ENCODE results near the gene RHBDL2. TPM values are rescaled to one million over a fixed set of nuclear protein-coding genes. Genes with fewer than 3 reads are reported as not detected.
"Not testable (repeated sequence)": the region's sequence is repeated elsewhere in the genome, so short reads cannot be mapped to it uniquely, and the experiment has no call there.

Gene RHBDL2
- total and polyA plus RNA-seq, 2 experiments from 2014 or later = 0.22 to 1.4 TPM

DNA sequence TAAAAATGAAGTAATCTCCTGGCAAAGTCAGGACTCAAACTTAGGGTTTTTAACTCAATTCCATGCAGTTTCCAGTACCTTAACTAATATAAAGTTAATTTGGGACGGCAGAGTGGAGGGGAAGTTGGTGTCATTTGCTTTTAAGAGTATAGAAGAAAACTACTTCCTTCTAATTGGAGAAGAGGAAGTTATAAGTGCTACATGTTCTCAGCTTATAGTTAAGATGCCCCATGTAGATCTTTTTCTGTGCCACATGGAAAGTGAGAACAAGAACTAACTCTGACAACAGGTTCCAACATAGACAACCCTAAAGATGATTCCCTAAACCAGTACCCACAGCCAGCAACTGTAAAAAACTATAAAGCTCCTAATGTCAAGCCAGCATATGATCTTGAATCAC lies 93.6 kb downstream of the RHBDL2 start:
- Histone ChIP-seq H2AFZ (no peak overlapping the region), H3K79me2 (ENCODE audit: insufficient read depth) (peaks cover 33% of the 10 kb centered on the region), H3K27ac (no peak overlapping the region), H3K4me3 (no peak overlapping the region), H3F3A (ENCODE audit: insufficient read depth) (peaks cover 9% of the 10 kb centered on the region; the same call in 1 of the 2 replicates), H3K36me3 (ENCODE audit: low read depth) (peaks cover 43% of the 10 kb centered on the region), H3K4me2 (ENCODE audit: unreplicated experiment) (no peak overlapping the region), H3K27me3 (replicated peaks; ENCODE audit: insufficient read depth) (no peaks in the 10 kb centered on the region), H4K20me1 (ENCODE audit: insufficient read depth) (no peaks in the 10 kb centered on the region), H3K9me2 (ENCODE audit: insufficient read depth) (no peaks in the 10 kb centered on the region), H3K9me3 (ENCODE audit: low read depth) (no peaks in the 10 kb centered on the region), H3K9ac (no peak overlapping the region), H3K4me1 (ENCODE audit: insufficient read depth) (no peaks in the 10 kb centered on the region)
- no peak for DNase-seq
- in situ Hi-C loops (cut with MboI) = no loop called here
- 94 to 100% methylated on average over 1 of the region's 1 CpG for WGBS, 2 experiments (ENCODE audit: low coverage in 1 of 2, low lambda C conversion rate in 2 of 2, missing lambda C conversion rate in 2 of 2)
- no peak for TF ChIP-seq EZH2phosphoT487 (IDR thresholded peaks at IDR 0.05; ENCODE audit: insufficient read depth, low read depth)
- no peak for TF ChIP-seq EZH2 (IDR thresholded peaks at IDR 0.05; ENCODE audit: insufficient read depth, poor library complexity, severe bottlenecking)

DNA sequence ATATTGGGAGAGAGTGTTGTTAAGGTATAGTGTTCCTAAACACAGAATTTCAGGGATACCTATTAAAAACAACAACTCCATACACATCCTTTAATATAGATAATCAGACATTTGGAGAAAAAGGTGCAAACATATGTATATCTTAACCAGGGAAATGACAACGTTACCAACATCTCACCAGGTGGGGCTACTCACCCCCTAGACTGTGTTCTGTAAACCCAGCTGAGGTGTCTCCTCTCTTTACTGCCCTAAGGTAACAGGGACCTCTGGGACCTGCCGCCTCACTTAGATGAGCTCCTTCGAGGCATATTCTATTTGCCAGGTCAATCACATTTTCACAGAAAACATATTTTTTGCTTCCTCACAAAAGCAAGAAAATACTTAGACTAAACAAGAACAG lies 95.4 kb downstream of the RHBDL2 start:
- H3K79me2 ChIP-seq (ENCODE audit: insufficient read depth) = peaks cover 35% of the 10 kb centered on the region
- H3K9me3 ChIP-seq (ENCODE audit: low read depth) = no peaks in the 10 kb centered on the region
- no peak overlapping the region for H3K4me2 ChIP-seq (ENCODE audit: unreplicated experiment)
- WGBS, 2 experiments (ENCODE audit: low coverage in 1 of 2, low lambda C conversion rate in 2 of 2, missing lambda C conversion rate in 2 of 2) = 97 to 99% methylated on average over 3 of the region's 3 CpGs
- peaks cover 39% of the 10 kb centered on the region for H3K36me3 ChIP-seq (ENCODE audit: low read depth)
- H3K4me1 ChIP-seq (ENCODE audit: insufficient read depth) = no peaks in the 10 kb centered on the region
- no peak for DNase-seq
- in situ Hi-C loops (cut with MboI) = no loop called here
- H4K20me1 ChIP-seq (ENCODE audit: insufficient read depth) = no peaks in the 10 kb centered on the region
- no peaks in the 10 kb centered on the region; the same call in 1 of the 2 replicates for H3F3A ChIP-seq (ENCODE audit: insufficient read depth)
- H2AFZ ChIP-seq = no peak overlapping the region
- H3K27ac ChIP-seq = no peak overlapping the region
- H3K9ac ChIP-seq = no peak overlapping the region
- no peaks in the 10 kb centered on the region for H3K9me2 ChIP-seq (ENCODE audit: insufficient read depth)
- H3K27me3 ChIP-seq (replicated peaks; ENCODE audit: insufficient read depth) = no peaks in the 10 kb centered on the region
- TF ChIP-seq EZH2phosphoT487 (IDR thresholded peaks at IDR 0.05; ENCODE audit: insufficient read depth, low read depth) (no peak), EZH2 (IDR thresholded peaks at IDR 0.05; ENCODE audit: insufficient read depth, poor library complexity, severe bottlenecking) (no peak)
- no peak overlapping the region for H3K4me3 ChIP-seq

DNA sequence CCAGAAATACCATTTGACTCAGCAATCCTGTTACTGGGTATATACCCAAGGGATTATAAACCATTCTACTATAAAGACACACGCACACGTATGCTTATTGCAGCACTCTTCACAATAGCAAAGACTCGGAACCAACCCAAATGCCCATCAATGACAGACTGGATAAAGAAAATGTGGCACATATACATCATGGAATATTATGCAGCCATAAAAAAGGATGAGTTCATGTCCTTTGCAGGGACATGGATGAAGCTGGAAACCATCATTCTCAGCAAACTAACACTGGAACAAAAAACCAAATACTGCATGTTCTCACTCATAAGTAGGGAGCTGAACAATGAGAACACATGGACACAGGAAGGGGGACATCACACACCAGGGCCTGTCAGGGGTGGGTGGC lies 96.5 kb downstream of the RHBDL2 start:
- in situ Hi-C loops (cut with MboI) = not testable (repeated sequence)

DNA sequence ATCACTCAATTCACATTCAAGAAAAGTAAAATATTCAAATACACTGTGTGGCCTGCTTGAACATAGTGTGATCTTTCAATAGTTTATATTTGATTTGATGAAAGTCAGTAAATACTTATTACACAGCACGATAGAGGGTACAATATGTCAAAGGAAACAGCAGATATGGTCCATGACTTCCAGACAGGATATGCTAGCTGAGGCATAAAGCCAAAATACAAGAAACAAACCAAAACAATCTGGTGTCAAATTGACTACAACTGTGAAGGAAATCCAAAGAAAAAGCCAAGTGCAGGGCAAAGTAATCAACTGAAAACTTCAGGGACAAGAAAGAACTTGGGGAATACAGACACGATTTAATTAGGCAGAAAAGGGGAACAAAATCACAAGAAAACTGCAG lies 101.3 kb downstream of the RHBDL2 start:
- H4K20me1 ChIP-seq (ENCODE audit: insufficient read depth) = no peaks in the 10 kb centered on the region
- TF ChIP-seq EZH2 (IDR thresholded peaks at IDR 0.05; ENCODE audit: insufficient read depth, poor library complexity, severe bottlenecking) (no peak), EZH2phosphoT487 (IDR thresholded peaks at IDR 0.05; ENCODE audit: insufficient read depth, low read depth) (no peak)
- DNase-seq = no peak
- H3K9me3 ChIP-seq (ENCODE audit: low read depth) = no peaks in the 10 kb centered on the region
- no peak overlapping the region for H3K4me3 ChIP-seq
- WGBS, 2 experiments (ENCODE audit: low coverage in 1 of 2, low lambda C conversion rate in 2 of 2, missing lambda C conversion rate in 2 of 2) = 20 to 29% methylated on average over 2 of the region's 2 CpGs
- H3K79me2 ChIP-seq (ENCODE audit: insufficient read depth) = peaks cover 22% of the 10 kb centered on the region
- no peak overlapping the region for H3K4me2 ChIP-seq (ENCODE audit: unreplicated experiment)
- no peaks in the 10 kb centered on the region for H3K4me1 ChIP-seq (ENCODE audit: insufficient read depth)
- in situ Hi-C loops (cut with MboI) = no loop called here
- no peaks in the 10 kb centered on the region for H3K9me2 ChIP-seq (ENCODE audit: insufficient read depth)
- H3K27me3 ChIP-seq (replicated peaks; ENCODE audit: insufficient read depth) = no peaks in the 10 kb centered on the region
- H3K36me3 ChIP-seq (ENCODE audit: low read depth) = peaks cover 25% of the 10 kb centered on the region
- no peak overlapping the region for H3K27ac ChIP-seq
- H2AFZ ChIP-seq = no peak overlapping the region
- peaks cover 13% of the 10 kb centered on the region; the same call in 1 of the 2 replicates for H3F3A ChIP-seq (ENCODE audit: insufficient read depth)
- H3K9ac ChIP-seq = no peak overlapping the region

More for the DNA sequence above, 96.5 kb downstream of the RHBDL2 start:
- not testable (repeated sequence) for H3K4me1 ChIP-seq (ENCODE audit: insufficient read depth); H3K9me2 ChIP-seq (ENCODE audit: insufficient read depth); H2AFZ ChIP-seq; H3K9me3 ChIP-seq (ENCODE audit: low read depth); DNase-seq; H3K4me2 ChIP-seq (ENCODE audit: unreplicated experiment); H3F3A ChIP-seq (ENCODE audit: insufficient read depth); H4K20me1 ChIP-seq (ENCODE audit: insufficient read depth); H3K4me3 ChIP-seq; H3K27ac ChIP-seq; H3K27me3 ChIP-seq (replicated peaks; ENCODE audit: insufficient read depth); H3K9ac ChIP-seq
- Histone ChIP-seq H3K36me3 (ENCODE audit: low read depth) (peaks cover 34% of the 10 kb centered on the region), H3K79me2 (ENCODE audit: insufficient read depth) (peaks cover 35% of the 10 kb centered on the region)
- 98 to 99% methylated on average over 3 of the region's 3 CpGs for WGBS, 2 experiments (ENCODE audit: low coverage in 1 of 2, low lambda C conversion rate in 2 of 2, missing lambda C conversion rate in 2 of 2)

DNA sequence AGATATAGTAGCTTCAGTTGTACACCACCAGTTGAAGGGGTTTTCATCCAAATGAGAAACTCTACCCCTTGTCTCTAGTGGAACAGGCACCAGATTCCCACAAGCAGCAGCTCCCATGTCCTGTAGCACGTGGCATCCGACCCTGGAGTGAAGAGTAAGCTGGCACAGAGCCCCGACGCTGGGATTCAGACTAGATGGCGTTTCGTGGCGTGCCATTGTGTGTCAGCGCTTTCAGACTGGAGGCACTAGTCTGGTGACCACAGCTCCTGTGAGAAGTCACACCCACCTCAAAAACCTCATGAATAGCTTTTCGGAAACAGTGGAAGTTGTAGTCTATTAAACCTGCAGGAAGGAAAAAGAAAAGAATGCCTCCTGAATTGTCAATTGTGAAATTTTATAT lies 102.3 kb downstream of the RHBDL2 start:
- Histone ChIP-seq H3K9ac (no peak overlapping the region), H3K36me3 (ENCODE audit: low read depth) (peaks cover 19% of the 10 kb centered on the region), H3K9me2 (ENCODE audit: insufficient read depth) (no peaks in the 10 kb centered on the region), H2AFZ (no peak overlapping the region), H3K79me2 (ENCODE audit: insufficient read depth) (peaks cover 15% of the 10 kb centered on the region), H3F3A (ENCODE audit: insufficient read depth) (peaks cover 13% of the 10 kb centered on the region; the same call in 1 of the 2 replicates), H4K20me1 (ENCODE audit: insufficient read depth) (no peaks in the 10 kb centered on the region), H3K4me2 (ENCODE audit: unreplicated experiment) (no peak overlapping the region), H3K27ac (no peak overlapping the region), H3K4me1 (ENCODE audit: insufficient read depth) (no peaks in the 10 kb centered on the region), H3K9me3 (ENCODE audit: low read depth) (no peaks in the 10 kb centered on the region), H3K27me3 (replicated peaks; ENCODE audit: insufficient read depth) (no peaks in the 10 kb centered on the region), H3K4me3 (no peak overlapping the region)
- in situ Hi-C loops (cut with MboI) = no loop called here
- no peak for DNase-seq
- TF ChIP-seq EZH2 (IDR thresholded peaks at IDR 0.05; ENCODE audit: insufficient read depth, poor library complexity, severe bottlenecking) (no peak), EZH2phosphoT487 (IDR thresholded peaks at IDR 0.05; ENCODE audit: insufficient read depth, low read depth) (no peak)
- 88 to 96% methylated on average over 9 of the region's 9 CpGs for WGBS, 2 experiments (ENCODE audit: low coverage in 1 of 2, low lambda C conversion rate in 2 of 2, missing lambda C conversion rate in 2 of 2)

DNA sequence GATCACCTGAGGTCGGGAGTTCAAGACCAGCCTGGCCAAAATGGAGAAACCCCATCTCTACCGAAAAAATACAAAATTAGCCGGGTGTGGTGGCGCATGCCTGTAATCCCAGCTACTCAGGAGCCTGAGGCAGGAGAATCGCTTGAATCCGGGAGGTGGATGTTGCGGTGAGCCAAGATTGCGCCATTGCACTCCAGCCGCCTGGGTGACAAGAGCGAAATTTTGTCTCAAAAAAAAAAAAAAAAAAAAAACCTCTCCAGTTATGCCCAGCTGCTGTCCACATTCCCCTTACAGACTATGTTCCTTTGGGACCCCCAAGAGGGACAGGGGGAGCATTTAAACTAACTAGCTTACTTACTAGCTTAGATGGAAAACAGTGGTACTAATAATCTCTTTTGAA lies 105.3 kb downstream of the RHBDL2 start:
- 93 to 97% methylated on average over 10 of the region's 10 CpGs for WGBS, 2 experiments (ENCODE audit: low coverage in 1 of 2, low lambda C conversion rate in 2 of 2, missing lambda C conversion rate in 2 of 2)
- H3K4me1 ChIP-seq (ENCODE audit: insufficient read depth); in situ Hi-C loops (cut with MboI): not testable (repeated sequence)

More for the DNA sequence above, 105.3 kb downstream of the RHBDL2 start:
- not testable (repeated sequence) for H3K4me3 ChIP-seq; H3K9ac ChIP-seq; H3K27me3 ChIP-seq (replicated peaks; ENCODE audit: insufficient read depth); H3K27ac ChIP-seq; H3K4me2 ChIP-seq (ENCODE audit: unreplicated experiment); H3K79me2 ChIP-seq (ENCODE audit: insufficient read depth); H4K20me1 ChIP-seq (ENCODE audit: insufficient read depth); H3K9me3 ChIP-seq (ENCODE audit: low read depth); H2AFZ ChIP-seq; H3K9me2 ChIP-seq (ENCODE audit: insufficient read depth); DNase-seq
- H3F3A ChIP-seq (ENCODE audit: insufficient read depth) = peaks cover 13% of the 10 kb centered on the region; the same call in 1 of the 2 replicates
- peaks cover 10% of the 10 kb centered on the region for H3K36me3 ChIP-seq (ENCODE audit: low read depth)
